Fibroblast of the aortic adventitia (primary cell): ENCODE data around the gene FAM168A. TPM values are rescaled to one million over a fixed set of nuclear protein-coding genes. Genes with fewer than 3 reads are reported as not detected.

Source experiments
- DNase-seq: peaks from one replicate; pipeline ENCODE4 v3.0.0-alpha.2; 2010; ENCODE audit warnings: low read depth
- H3K4me3 ChIP-seq: 2 replicates; pipeline ENCODE4 v1.5.1; 2011; ENCODE audit warnings: low read depth, mild to moderate bottlenecking, control low read depth, low read length, moderate library complexity
- CTCF ChIP-seq: IDR thresholded peaks from 2 replicates; pipeline ENCODE4 v1.5.1; 2011; ENCODE audit warnings: mild to moderate bottlenecking, low read length, control low read depth, inconsistent platforms; ENCODE audit not compliant: insufficient read depth
- total RNA-seq: library from RNA; depleted of rRNA; stranded (reverse); fragments of >200 nt; gene quantifications from 2 replicates; pipeline ENCODE4 v1.2.3, GENCODE V29; 2012; ENCODE audit warnings: low replicate concordance

FAM168A gene
- total RNA-seq, 1 donor = 40.0 TPM

- no peak overlapping the region for H3K4me3 ChIP-seq
- peak; percentile 32 for TF ChIP-seq CTCF
- DNase-seq = no peak
These were observed 195.1 kb downstream of the FAM168A start for GRCh38 chr11:73402834-73403185.

- DNase-seq = peak; percentile 49
- no peak overlapping the region for H3K4me3 ChIP-seq
- no peak for TF ChIP-seq CTCF
These were observed 195.7 kb downstream of the FAM168A start for GRCh38 chr11:73401924-73402833.

- no peak for DNase-seq
- no peak overlapping the region for H3K4me3 ChIP-seq
- no peak for TF ChIP-seq CTCF
These were observed 196.5 kb downstream of the FAM168A start for GRCh38 chr11:73401217-73401923.

GRCh38 chr11:73400293-73400692, 197.6 kb downstream of the FAM168A start:
- H3K4me3 ChIP-seq = no peak overlapping the region
- no peak for DNase-seq
- TF ChIP-seq CTCF = no peak

GRCh38 chr11:73399636-73400035, 198.3 kb downstream of the FAM168A start:
- no peak for TF ChIP-seq CTCF
- no peak for DNase-seq
- no peak overlapping the region for H3K4me3 ChIP-seq

GRCh38 chr11:73399159-73399590, 198.7 kb downstream of the FAM168A start:
- peak; percentile 30 for DNase-seq
- no peak overlapping the region for H3K4me3 ChIP-seq
- no peak for TF ChIP-seq CTCF
